Chondrocyte (in vitro differentiated cells): Measurements from ENCODE around the gene ANHX. TPM values are rescaled to one million over a fixed set of nuclear protein-coding genes. Genes with fewer than 3 reads are reported as not detected.

ENCODE experiments used
- DNase-seq: peaks from one replicate; pipeline ENCODE4 v3.0.0; 2021; ENCODE audit warnings: mixed read lengths, low spot score
- H3K27ac Mint-ChIP-seq: one replicate; pipeline ENCODE4 v1.8.0; 2021; ENCODE audit warnings: mild to moderate bottlenecking, moderate library complexity, mixed read lengths; ENCODE audit not compliant: unreplicated experiment
- H3K27me3 Mint-ChIP-seq: 2 replicates; pipeline ENCODE4 v1.8.0; 2021; ENCODE audit warnings: low read depth, mixed read lengths
- H3K36me3 Mint-ChIP-seq: 2 replicates; pipeline ENCODE4 v1.8.0; 2021; ENCODE audit warnings: low read depth, mixed read lengths
- H3K4me1 Mint-ChIP-seq: 2 replicates; pipeline ENCODE4 v1.8.0; 2021; ENCODE audit warnings: low read depth, mild to moderate bottlenecking, mixed read lengths
- H3K4me3 Mint-ChIP-seq: one replicate; pipeline ENCODE4 v1.8.0; 2021; ENCODE audit warnings: mild to moderate bottlenecking, moderate library complexity, mixed read lengths; ENCODE audit not compliant: unreplicated experiment
- H3K9me3 Mint-ChIP-seq: 2 replicates; pipeline ENCODE4 v1.8.0; 2021; ENCODE audit warnings: low read depth, mixed read lengths
- CTCF ChIP-seq: fragments of 200-600 bp; sonication (generic); IDR thresholded peaks from 2 replicates; pipeline ENCODE4 v1.5.0; 2021; ENCODE audit warnings: antibody characterized with exemption, mild to moderate bottlenecking, moderate library complexity
- total RNA-seq: library from RNA; stranded (reverse); gene quantifications from 3 replicates; pipeline ENCODE4 v1.2.1, GENCODE V29; 2021

The ANHX gene
- total RNA-seq, 1 donor from 2014 or later, result not detected

- no peak overlapping the region for H3K4me3 Mint-ChIP-seq
- H3K27ac Mint-ChIP-seq, result no peak overlapping the region
- H3K9me3 Mint-ChIP-seq, result peaks cover 31% of the 10 kb centered on the region
- no peak for DNase-seq
- H3K36me3 Mint-ChIP-seq, result peaks cover 1% of the 10 kb centered on the region
- H3K4me1 Mint-ChIP-seq, result no peaks in the 10 kb centered on the region
- no peaks in the 10 kb centered on the region for H3K27me3 Mint-ChIP-seq
- no peak for TF ChIP-seq CTCF
Observed at GRCh38 chr12:133236556-133236955, 879 bp upstream of the ANHX start.

- no peak for DNase-seq
- Mint-ChIP-seq H3K9me3 (peaks cover 34% of the 10 kb centered on the region), H3K27me3 (no peaks in the 10 kb centered on the region), H3K4me3 (no peak overlapping the region), H3K27ac (no peak overlapping the region), H3K4me1 (no peaks in the 10 kb centered on the region), H3K36me3 (peaks cover 1% of the 10 kb centered on the region)
- no peak for TF ChIP-seq CTCF
Observed at GRCh38 chr12:133236144-133236543, 467 bp upstream of the ANHX start.

- H3K4me3 Mint-ChIP-seq, result no peak overlapping the region
- no peaks in the 10 kb centered on the region for H3K4me1 Mint-ChIP-seq
- H3K36me3 Mint-ChIP-seq, result peaks cover 1% of the 10 kb centered on the region
- H3K27me3 Mint-ChIP-seq, result no peaks in the 10 kb centered on the region
- no peak for TF ChIP-seq CTCF
- DNase-seq, result no peak
- peaks cover 38% of the 10 kb centered on the region for H3K9me3 Mint-ChIP-seq
- H3K27ac Mint-ChIP-seq, result no peak overlapping the region
Observed at GRCh38 chr12:133234971-133235370, 706 bp downstream of the ANHX start.

- TF ChIP-seq CTCF, result no peak
- Mint-ChIP-seq H3K4me1 (no peaks in the 10 kb centered on the region), H3K27me3 (no peaks in the 10 kb centered on the region), H3K27ac (no peak overlapping the region), H3K36me3 (peaks cover 1% of the 10 kb centered on the region), H3K9me3 (peaks cover 37% of the 10 kb centered on the region), H3K4me3 (no peak overlapping the region)
- DNase-seq, result no peak
Observed at GRCh38 chr12:133233993-133234564, 1.6 kb downstream of the ANHX start.

- Mint-ChIP-seq H3K27me3 (no peaks in the 10 kb centered on the region), H3K9me3 (peaks cover 46% of the 10 kb centered on the region), H3K36me3 (peaks cover 1% of the 10 kb centered on the region), H3K27ac (no peak overlapping the region), H3K4me1 (no peaks in the 10 kb centered on the region), H3K4me3 (no peak overlapping the region)
- DNase-seq, result no peak
- TF ChIP-seq CTCF, result no peak
Observed at GRCh38 chr12:133233006-133233405, 2.7 kb downstream of the ANHX start.
